22Rv1 (cell line): ENCODE results near the gene CDK5RAP3.

Source experiments
- CTCF ChIP-seq: fragments of 450-650 bp; IDR thresholded peaks from 2 replicates; pipeline ENCODE4 v1.5.1; 2017; ENCODE audit warnings: mild to moderate bottlenecking
- ZFX ChIP-seq: fragments of 450-650 bp; IDR thresholded peaks from 2 replicates; pipeline ENCODE4 v1.6.1; 2017; ENCODE audit warnings: antibody characterized with exemption, borderline replicate concordance

- no peak for TF ChIP-seq CTCF
- no peak for TF ChIP-seq ZFX
Measured at GRCh38 chr17:47969930-47970724, 786 bp upstream of the CDK5RAP3 start.
